Endothelial cell of umbilical vein (primary cell): Measurements from ENCODE around the gene NOL12. TPM values are rescaled to one million over a fixed set of nuclear protein-coding genes. Genes with fewer than 3 reads are reported as not detected.

ENCODE experiments used
- BruUV-seq: library from RNA; stranded (reverse); fragments of 400-500 nt; replicated peaks from 2 replicates; lab custom pipeline; 2021; lab: Mats Ljungman, UMichigan
- CTCF ChIA-PET: fragments of 300-600, 350-600 bp; sonication (Branson Sonifier 250); formaldehyde crosslinking; loops from one replicate; lab custom pipeline; 2021; ENCODE audit warnings: antibody characterized with exemption, inconsistent platforms; lab: Charles Lee
- POLR2A ChIA-PET: fragments of 300-600, 350-600 bp; sonication (Branson Sonifier 250); formaldehyde crosslinking; loops from one replicate; lab custom pipeline; 2021; ENCODE audit warnings: antibody characterized with exemption, inconsistent platforms; lab: Charles Lee
- DNase-seq: peaks from one replicate; pipeline ENCODE4 v3.0.0-alpha.2; 2011; ENCODE audit warnings: low read depth, low spot score
- FAIRE-seq: peaks from 2 replicates; lab custom pipeline; 2011; peaks lifted over from hg19 to GRCh38; lab: Jason Lieb, UNC
- H2AFZ ChIP-seq: 2 replicates; pipeline ENCODE4 v1.6.0; 2012; ENCODE audit warnings: low read depth, low read length, control low read depth, inconsistent platforms
- H3K27ac ChIP-seq: 2 replicates; pipeline ENCODE4 v1.5.1; 2011; ENCODE audit warnings: low read depth, mild to moderate bottlenecking, control low read depth, low read length, moderate library complexity; ENCODE audit not compliant: insufficient read depth
- H3K27me3 ChIP-seq, 2 experiments: 2 replicates each; pipeline versions ENCODE4 v1.6.0 to v1.6.1; 2011; ENCODE audit warnings: low read length in 2 of 2, mixed read lengths in 1 of 2; ENCODE audit not compliant: control insufficient read depth in 2 of 2, insufficient read depth in 2 of 2
- H3K36me3 ChIP-seq, 2 experiments: 2 replicates in 1 of 2; 3 replicates in 1 of 2; pipeline ENCODE4 v1.5.1; 2011; ENCODE audit warnings: low read length in 2 of 2, mild to moderate bottlenecking in 1 of 2, moderate library complexity in 1 of 2; ENCODE audit not compliant: control insufficient read depth in 2 of 2, insufficient read depth in 2 of 2; ENCODE audit errors: extremely low read depth in 1 of 2
- H3K4me1 ChIP-seq: 3 replicates; pipeline ENCODE4 v1.5.1; 2011; ENCODE audit warnings: mild to moderate bottlenecking, low read length; ENCODE audit not compliant: control insufficient read depth, insufficient read depth; ENCODE audit errors: extremely low read depth
- H3K4me2 ChIP-seq: 2 replicates; pipeline ENCODE4 v1.6.1; 2011; ENCODE audit warnings: low read length, control low read depth, mixed read lengths; ENCODE audit not compliant: insufficient read depth
- H3K4me3 ChIP-seq, 3 experiments: fragments of 200-600 bp in 1 of 3; sonication (generic), shearing (Covaris generic) in 1 of 3; replicated peaks in 1 of 3; 2 replicates each; pipeline ENCODE4 v1.5.1; 2011 to 2016; ENCODE audit warnings: control low read depth in 3 of 3, low read length in 3 of 3, mild to moderate bottlenecking in 2 of 3, inconsistent platforms in 1 of 3, low read depth in 1 of 3, moderate library complexity in 1 of 3; ENCODE audit not compliant: insufficient read depth in 1 of 3
- H3K79me2 ChIP-seq: 2 replicates; pipeline ENCODE4 v1.6.0; 2012; ENCODE audit warnings: low read length, inconsistent platforms; ENCODE audit not compliant: control insufficient read depth, insufficient read depth
- H3K9ac ChIP-seq: replicated peaks from 2 replicates; pipeline ENCODE3; 2011; ENCODE audit warnings: low read length, control low read depth; ENCODE audit not compliant: insufficient read depth; ENCODE audit errors: extremely low read depth
- H3K9me1 ChIP-seq: replicated peaks from 3 replicates; pipeline ENCODE4 v1.6.0; 2011; ENCODE audit warnings: mild to moderate bottlenecking, low read length; ENCODE audit not compliant: control insufficient read depth, insufficient read depth; ENCODE audit errors: extremely low read depth
- H3K9me3 ChIP-seq: replicated peaks from 2 replicates; pipeline ENCODE4 v1.5.1; 2012; ENCODE audit warnings: low read length, inconsistent platforms; ENCODE audit not compliant: control insufficient read depth, insufficient read depth
- H4K20me1 ChIP-seq: replicated peaks from 2 replicates; pipeline ENCODE3; 2011; ENCODE audit warnings: mild to moderate bottlenecking, low read length; ENCODE audit not compliant: control insufficient read depth, insufficient read depth; ENCODE audit errors: extremely low read depth
- CTCF ChIP-seq, 2 donors: IDR thresholded peaks; 1 replicate in 1 of 2; 2 replicates in 1 of 2; pipeline ENCODE4 v1.5.1; 2011; ENCODE audit warnings: low read length in 2 of 2, mild to moderate bottlenecking in 2 of 2, moderate library complexity in 2 of 2, control low read depth in 1 of 2, inconsistent platforms in 1 of 2, low read depth in 1 of 2; ENCODE audit not compliant: insufficient read depth in 1 of 2; ENCODE audit errors: extremely low read depth in 1 of 2
- EZH2 ChIP-seq: IDR thresholded peaks from 2 replicates; pipeline ENCODE4 v1.6.1; 2012; ENCODE audit warnings: borderline replicate concordance, low read depth, mild to moderate bottlenecking, moderate library complexity, low read length, inconsistent platforms; ENCODE audit not compliant: severe bottlenecking
- FOS ChIP-seq: IDR thresholded peaks from 2 replicates; pipeline ENCODE4 v1.6.1; 2011; ENCODE audit warnings: mild to moderate bottlenecking, low read length, moderate library complexity, borderline replicate concordance; ENCODE audit not compliant: insufficient read depth
- GATA2 ChIP-seq: IDR thresholded peaks from 2 replicates; pipeline ENCODE4 v1.7.0; 2011; ENCODE audit warnings: low read depth, mild to moderate bottlenecking, moderate library complexity, mixed read lengths, low read length; ENCODE audit not compliant: insufficient read length, insufficient read depth
- JUN ChIP-seq: IDR thresholded peaks from 2 replicates; pipeline ENCODE4 v1.6.1; 2011; ENCODE audit warnings: borderline replicate concordance, low read depth; ENCODE audit not compliant: insufficient read length, insufficient read depth
- MAX ChIP-seq: IDR thresholded peaks from 2 replicates; pipeline ENCODE4 v1.6.1; 2011; ENCODE audit not compliant: insufficient read depth, insufficient read length
- MYC ChIP-seq: IDR thresholded peaks from one replicate; pipeline ENCODE4 v1.6.1; 2011; ENCODE audit warnings: mild to moderate bottlenecking, low read depth, low read length
- POLR2A ChIP-seq: IDR thresholded peaks from 2 replicates; pipeline ENCODE4 v1.6.1; 2012; ENCODE audit warnings: low read depth, mild to moderate bottlenecking, control low read depth, low read length
- POLR2AphosphoS5 ChIP-seq: IDR thresholded peaks from 2 replicates; pipeline ENCODE4 v1.6.1; 2012; ENCODE audit warnings: low read depth, mild to moderate bottlenecking, control low read depth, low read length, moderate library complexity; ENCODE audit not compliant: insufficient read depth
- dilution Hi-C: fragments of 300-500 bp; cut with MboI; formaldehyde crosslinking; loops from one replicate; pipeline ENCODE4 v1.15.0; 2019; ENCODE audit warnings: low sequenced_read_pairs; ENCODE audit not compliant: extremely low pct_ligation_motif_present
- intact Hi-C: fragments of 100-400 bp; cut with micrococcal nuclease; formaldehyde crosslinking; loops from one replicate; pipeline ENCODE4 v1.10.0; 2022
- polyA plus RNA-seq, 4 experiments: library from polyadenylated mRNA; depleted of rRNA in 3 of 4; stranded (reverse) in 3 of 4; unstranded in 1 of 4; fragments of >200 nt; gene quantifications; 2 replicates each; pipeline versions ENCODE4 v1.2.1 to v1.2.3, GENCODE V29; 2011 to 2012; ENCODE audit warnings: missing spikeins in 1 of 4
- total RNA-seq: library from RNA; stranded (reverse); gene quantifications from 2 replicates; pipeline ENCODE4 v1.2.3, GENCODE V29; 2021

The NOL12 gene
- total and polyA plus RNA-seq, 2 donors (not counting 3 experiments of a cell fraction or from before 2014, with no cell fraction given), result 23.2 to 29.1 TPM

- no TSS peak for BruUV-seq
Observed at GRCh38 chr22:37675930-37676735, 10.0 kb upstream of the NOL12 start.

More at GRCh38 chr22:37675930-37676735, 10.0 kb upstream of the NOL12 start:
- TF ChIP-seq GATA2 (no peak), JUN (no peak), POLR2A (no peak), MYC (no peak), FOS (no peak), POLR2AphosphoS5 (no peak), CTCF (IDR thresholded peaks at IDR 0.05; ENCODE audit: extremely low read depth in 1 of 2, insufficient read depth in 1 of 2, low read depth in 1 of 2, low read length in 2 of 2) (no peak), EZH2 (no peak), MAX (no peak)
- dilution Hi-C loops (no loop called here), intact Hi-C loops (loop anchor here (1.0 to 5.0 kb wide), 5 partner anchors 18 to 116 kb away; partner anchors contain the start of genes CDC42EP1 and PDXP)
- CTCF ChIA-PET, result interaction anchor here (1.1 to 4.0 kb wide), 5 partner anchors 10 to 43 kb away, joined by 3 to 70 read pairs (median 14); partner anchors contain the start of genes NOL12 and PDXP
- peak overlapping the region; percentile 81 for H3K27ac ChIP-seq
- H4K20me1 ChIP-seq, result no peaks in the 10 kb centered on the region
- FAIRE-seq (peak; percentile 48), DNase-seq (peak; percentile 23)
- POLR2A ChIA-PET, result interaction anchor here (1.3 to 1.6 kb wide), 2 partner anchors 10 to 18 kb away, joined by 4 to 8 read pairs; partner anchors contain the start of genes NOL12 and PDXP
- H3K27me3 ChIP-seq, result no peaks in the 10 kb centered on the region
- no peaks in the 10 kb centered on the region for H3K9me3 ChIP-seq
- H3K9me1 ChIP-seq, result no peaks in the 10 kb centered on the region
- H3K79me2 ChIP-seq, result peaks cover 28% of the 10 kb centered on the region
- H3K9ac ChIP-seq, result peak overlapping the region; percentile 54
- H3K4me2 ChIP-seq, result peak overlapping the region; percentile 79
- H3K36me3 ChIP-seq, result peaks cover 7 to 8% of the 10 kb centered on the region in 2 experiments
- H3K4me1 ChIP-seq, result peaks cover 9% of the 10 kb centered on the region
- H3K4me3 ChIP-seq, result peak overlapping the region; percentile 63 to 76 (median 66)
- H2AFZ ChIP-seq, result no peak overlapping the region
